Hepatocyte (in vitro differentiated cells): ENCODE measurements around the gene TTLL10. TPM values are rescaled to one million over a fixed set of nuclear protein-coding genes. Genes with fewer than 3 reads are reported as not detected.

ENCODE experiments used
- DNase-seq: peaks from one replicate; pipeline ENCODE4 v3.0.0-alpha.2; 2016; ENCODE audit warnings: low spot score
- H2AFZ ChIP-seq: fragments of 200-600 bp; sonication (generic); 2 replicates; pipeline ENCODE4 v1.6.0; 2016; ENCODE audit warnings: antibody characterized with exemption, mild to moderate bottlenecking
- H3K27ac ChIP-seq: fragments of 200-600 bp; sonication (generic); 2 replicates; pipeline ENCODE4 v1.5.1; 2016; ENCODE audit warnings: mild to moderate bottlenecking
- H3K27me3 ChIP-seq: fragments of 200-600 bp; sonication (generic); 2 replicates; pipeline ENCODE4 v1.6.1; 2016
- H3K36me3 ChIP-seq: fragments of 200-600 bp; sonication (generic); replicated peaks from 2 replicates; pipeline ENCODE4 v1.5.1; 2016; ENCODE audit warnings: low read depth; ENCODE audit not compliant: insufficient read depth
- H3K4me1 ChIP-seq: fragments of 200-600 bp; sonication (generic); 2 replicates; pipeline ENCODE4 v1.5.1; 2016; ENCODE audit warnings: mild to moderate bottlenecking, moderate library complexity; ENCODE audit not compliant: insufficient read depth
- H3K4me2 ChIP-seq: fragments of 200-600 bp; sonication (generic); 2 replicates; pipeline ENCODE4 v1.6.0; 2016
- H3K4me3 ChIP-seq: fragments of 200-600 bp; sonication (generic); 2 replicates; pipeline ENCODE4 v1.5.1; 2016; ENCODE audit warnings: mild to moderate bottlenecking
- H3K79me2 ChIP-seq: fragments of 200-600 bp; sonication (generic); 2 replicates; pipeline ENCODE4 v1.6.0; 2017; ENCODE audit warnings: mild to moderate bottlenecking
- H3K9me2 ChIP-seq: fragments of 200-600 bp; sonication (generic); replicated peaks from 2 replicates; pipeline ENCODE4 v1.6.0; 2017; ENCODE audit warnings: mild to moderate bottlenecking; ENCODE audit not compliant: insufficient read depth
- H3K9me3 ChIP-seq: fragments of 200-600 bp; sonication (generic); 2 replicates; pipeline ENCODE4 v1.5.1; 2016; ENCODE audit warnings: low read depth, mild to moderate bottlenecking
- H4K20me1 ChIP-seq: fragments of 200-600 bp; sonication (generic); 2 replicates; pipeline ENCODE4 v1.6.0; 2016; ENCODE audit warnings: mild to moderate bottlenecking; ENCODE audit not compliant: insufficient read depth, poor library complexity, severe bottlenecking
- EZH2 ChIP-seq: fragments of 200-600 bp; sonication (generic); IDR thresholded peaks from 2 replicates; pipeline ENCODE4 v1.6.1; 2016; ENCODE audit warnings: antibody characterized with exemption, mild to moderate bottlenecking, borderline replicate concordance
- EZH2phosphoT487 ChIP-seq: fragments of 200-600 bp; sonication (generic); IDR thresholded peaks from one replicate; pipeline ENCODE4 v1.6.1; 2018; ENCODE audit warnings: antibody characterized with exemption, mild to moderate bottlenecking, low read depth, moderate library complexity; ENCODE audit not compliant: unreplicated experiment, severe bottlenecking
- WGBS: methylation state at CpG from one replicate; pipeline ENCODE4 v1.1.6; 2016; ENCODE audit warnings: low lambda C conversion rate; ENCODE audit errors: missing lambda C conversion rate; 5-methylcytosine and 5-hydroxymethylcytosine counted together
- polyA plus RNA-seq: library from polyadenylated mRNA; unstranded; fragments of >200 nt; fragmentation: Nextera tagmentation; extraction: Ambion mirVana; gene quantifications from 2 replicates; pipeline ENCODE4 v1.2.1, GENCODE V29; 2016
- total RNA-seq: library from RNA; depleted of rRNA; stranded (reverse); fragments of >200 nt; gene quantifications from 2 replicates; pipeline ENCODE4 v1.2.3, GENCODE V29; 2014
- TF ChIP-seq, protein P1 (sequence below): fragments of 200-600 bp; sonication (generic); IDR thresholded peaks from 2 replicates; pipeline ENCODE4 v1.5.1; 2016; ENCODE audit warnings: antibody characterized with exemption, mild to moderate bottlenecking; ENCODE audit not compliant: poor library complexity

TTLL10 gene
- total and polyA plus RNA-seq, 2 experiments from 2014 or later, result 0.69 TPM; not detected in 1

DNA sequence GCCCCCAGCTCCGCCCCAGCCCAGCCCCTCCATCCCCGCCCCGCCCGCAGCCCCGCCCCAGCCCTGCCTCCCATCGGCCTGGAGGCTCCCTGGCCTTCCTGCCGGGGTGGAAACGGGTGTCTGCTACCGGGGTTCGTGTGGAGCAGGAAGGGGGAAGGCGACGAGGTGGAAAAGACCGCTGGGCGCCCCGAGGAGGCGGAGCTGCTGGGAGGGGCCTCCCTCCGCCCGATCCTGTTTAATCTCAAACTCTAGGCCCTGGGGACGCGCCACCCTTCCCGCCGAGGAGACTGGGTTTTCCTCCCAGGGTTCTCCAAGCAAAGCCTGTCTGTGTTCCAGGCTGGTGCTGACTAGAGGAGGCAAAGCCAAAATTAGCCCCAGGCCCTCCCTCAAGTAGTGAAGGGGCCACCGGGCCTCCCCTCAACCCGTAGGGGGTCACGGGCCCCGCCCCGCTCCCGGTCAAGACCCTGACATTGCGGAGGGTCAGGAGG is 16.2 kb upstream of the TTLL10 start:
- no peak for TF ChIP-seq EZH2
- TF ChIP-seq, protein P1, sequence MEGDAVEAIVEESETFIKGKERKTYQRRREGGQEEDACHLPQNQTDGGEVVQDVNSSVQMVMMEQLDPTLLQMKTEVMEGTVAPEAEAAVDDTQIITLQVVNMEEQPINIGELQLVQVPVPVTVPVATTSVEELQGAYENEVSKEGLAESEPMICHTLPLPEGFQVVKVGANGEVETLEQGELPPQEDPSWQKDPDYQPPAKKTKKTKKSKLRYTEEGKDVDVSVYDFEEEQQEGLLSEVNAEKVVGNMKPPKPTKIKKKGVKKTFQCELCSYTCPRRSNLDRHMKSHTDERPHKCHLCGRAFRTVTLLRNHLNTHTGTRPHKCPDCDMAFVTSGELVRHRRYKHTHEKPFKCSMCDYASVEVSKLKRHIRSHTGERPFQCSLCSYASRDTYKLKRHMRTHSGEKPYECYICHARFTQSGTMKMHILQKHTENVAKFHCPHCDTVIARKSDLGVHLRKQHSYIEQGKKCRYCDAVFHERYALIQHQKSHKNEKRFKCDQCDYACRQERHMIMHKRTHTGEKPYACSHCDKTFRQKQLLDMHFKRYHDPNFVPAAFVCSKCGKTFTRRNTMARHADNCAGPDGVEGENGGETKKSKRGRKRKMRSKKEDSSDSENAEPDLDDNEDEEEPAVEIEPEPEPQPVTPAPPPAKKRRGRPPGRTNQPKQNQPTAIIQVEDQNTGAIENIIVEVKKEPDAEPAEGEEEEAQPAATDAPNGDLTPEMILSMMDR, result no peak
- TF ChIP-seq EZH2phosphoT487, result no peak
- no peaks in the 10 kb centered on the region for H3K79me2 ChIP-seq
- peaks cover 13% of the 10 kb centered on the region for H3K4me1 ChIP-seq
- no peaks in the 10 kb centered on the region for H3K9me3 ChIP-seq
- peak overlapping the region; percentile 99 for H3K27ac ChIP-seq
- peak; percentile 93 for DNase-seq
- H3K4me3 ChIP-seq, result peak overlapping the region; percentile 9
- H3K27me3 ChIP-seq, result no peaks in the 10 kb centered on the region
- no peaks in the 10 kb centered on the region for H3K9me2 ChIP-seq
- peak overlapping the region; percentile 95 for H3K4me2 ChIP-seq
- 2% methylated on average over 19 of the region's 29 CpGs for WGBS
- H3K36me3 ChIP-seq, result no peaks in the 10 kb centered on the region
- H4K20me1 ChIP-seq, result no peaks in the 10 kb centered on the region
- peak overlapping the region; percentile 57 for H2AFZ ChIP-seq

DNA sequence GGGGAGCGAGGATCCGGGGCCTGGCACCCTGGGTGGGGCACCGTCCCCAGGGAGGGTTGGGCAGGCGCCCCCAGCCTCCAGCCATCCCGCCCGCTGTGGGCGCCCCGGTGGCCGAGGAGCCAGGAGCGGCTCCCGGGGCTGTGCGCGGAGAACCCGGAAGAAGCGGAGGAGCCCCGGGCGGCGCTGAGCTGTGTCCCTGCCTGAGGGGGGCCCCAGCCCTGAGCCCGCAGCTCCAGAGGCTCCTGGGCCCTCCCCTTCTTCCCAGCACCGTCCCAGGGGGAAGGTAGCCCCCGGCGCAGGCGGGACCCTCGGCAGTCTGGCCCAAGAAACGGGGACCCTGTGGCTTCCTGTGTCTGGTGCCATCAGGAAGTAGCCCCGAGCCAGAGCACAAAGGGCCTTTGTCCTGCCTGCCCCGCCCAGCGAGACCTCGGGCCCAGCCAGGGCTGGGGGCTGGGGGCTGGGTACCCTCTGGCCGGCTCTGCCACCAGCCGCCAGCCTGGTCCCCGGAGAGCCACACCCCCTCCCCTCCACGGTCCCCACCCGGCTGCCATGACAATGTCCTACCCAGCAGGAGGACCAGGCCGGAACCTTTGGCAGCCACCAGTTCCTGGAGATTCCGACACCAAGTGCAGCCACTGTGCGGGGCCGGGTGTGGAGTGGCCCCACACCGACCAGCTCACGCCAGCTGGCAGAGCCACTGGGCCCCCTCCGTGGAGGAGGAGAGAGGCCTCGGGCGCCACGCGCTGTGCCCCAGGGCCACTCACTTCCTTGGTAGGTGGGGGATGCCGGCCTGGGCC is 15.6 kb upstream of the TTLL10 start:
- peak overlapping the region; percentile 95 for H3K4me2 ChIP-seq
- WGBS, result 32% methylated on average over 26 of the region's 46 CpGs
- H3K9me2 ChIP-seq, result no peaks in the 10 kb centered on the region
- no peaks in the 10 kb centered on the region for H4K20me1 ChIP-seq
- H3K36me3 ChIP-seq, result no peaks in the 10 kb centered on the region
- peaks cover 2% of the 10 kb centered on the region for H3K79me2 ChIP-seq
- H3K27ac ChIP-seq, result peak overlapping the region; percentile 99
- peak overlapping the region; percentile 9 for H3K4me3 ChIP-seq
- H3K4me1 ChIP-seq, result peaks cover 13% of the 10 kb centered on the region
- no peaks in the 10 kb centered on the region for H3K27me3 ChIP-seq
- H2AFZ ChIP-seq, result peak overlapping the region; percentile 57
- TF ChIP-seq EZH2phosphoT487, result no peak
- peak; percentile 73 for DNase-seq
- H3K9me3 ChIP-seq, result no peaks in the 10 kb centered on the region

DNA sequence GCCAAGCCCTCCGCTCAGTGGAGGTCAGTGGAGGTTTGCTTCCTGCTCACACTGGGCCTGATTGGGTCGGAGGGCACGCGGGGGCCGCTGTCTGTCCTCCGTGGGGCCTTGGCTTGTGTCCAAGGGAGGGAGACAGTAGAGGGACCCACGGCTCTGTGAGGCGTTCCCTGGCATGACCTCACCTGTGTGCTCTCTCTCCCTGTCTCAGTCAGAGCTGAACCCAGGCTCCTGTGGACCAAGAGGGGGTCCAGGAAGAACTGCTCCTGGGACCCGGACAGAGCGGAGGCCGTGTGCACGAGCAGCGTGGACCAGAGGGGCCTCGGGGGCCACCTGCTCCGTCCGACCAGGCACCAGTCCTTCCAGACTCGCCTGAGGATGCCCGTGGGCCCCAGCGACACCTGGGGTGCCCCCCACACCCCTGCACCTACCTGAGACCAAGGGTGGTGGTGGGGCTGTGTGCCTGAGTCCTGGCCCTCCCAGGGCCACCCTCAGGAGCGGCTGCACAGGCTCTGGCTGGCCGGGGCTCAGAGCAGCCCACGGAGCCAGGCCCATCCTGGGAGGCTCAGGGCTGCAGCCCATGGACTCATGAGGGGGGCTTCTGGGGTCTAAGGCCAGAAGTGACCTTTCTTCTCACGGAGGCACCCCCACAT is 13.3 kb upstream of the TTLL10 start:
- Histone ChIP-seq H3K9me3 (no peaks in the 10 kb centered on the region), H3K4me1 (peaks cover 13% of the 10 kb centered on the region), H3K27ac (no peak overlapping the region), H3K36me3 (no peaks in the 10 kb centered on the region), H2AFZ (no peak overlapping the region), H3K9me2 (no peaks in the 10 kb centered on the region), H4K20me1 (peaks cover 5% of the 10 kb centered on the region), H3K27me3 (no peaks in the 10 kb centered on the region), H3K79me2 (peaks cover 23% of the 10 kb centered on the region), H3K4me3 (no peak overlapping the region), H3K4me2 (no peak overlapping the region)
- TF ChIP-seq EZH2 (no peak), EZH2phosphoT487 (no peak)
- TF ChIP-seq, protein P1, result no peak
- no peak for DNase-seq
- whole genome bisulfite sequencing, result 91% methylated on average over 18 of the region's 23 CpGs

DNA sequence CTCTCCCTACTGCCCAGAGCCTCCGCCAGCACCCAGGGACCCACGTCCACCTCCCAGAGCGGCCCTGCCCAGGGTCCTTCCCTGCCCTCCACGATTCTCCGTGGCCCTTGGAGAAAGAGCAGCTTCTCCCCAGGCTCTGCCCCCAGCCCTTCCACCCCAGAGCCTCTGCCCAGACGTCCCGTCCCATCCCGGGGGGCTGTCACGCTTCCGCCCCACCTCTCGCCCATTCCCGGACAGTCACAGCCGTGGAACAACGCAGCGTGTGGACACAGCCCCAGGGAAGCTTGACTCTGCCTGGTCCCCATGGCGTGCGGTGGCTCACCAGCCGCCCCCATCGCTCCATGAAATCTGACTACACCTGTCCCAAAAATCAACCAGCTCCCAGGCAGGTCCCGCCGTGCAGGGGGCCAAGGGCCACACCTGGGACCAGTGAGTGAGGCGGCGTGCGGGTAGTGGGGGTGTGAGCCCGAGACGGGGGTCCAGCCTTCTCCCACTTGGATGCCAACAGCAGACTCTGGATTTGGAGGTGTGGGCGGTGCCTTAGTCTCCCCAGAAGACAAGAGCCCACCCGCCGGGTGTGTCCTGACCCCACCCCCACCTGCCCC is 12.5 kb upstream of the TTLL10 start:
- no peak for DNase-seq
- no peak overlapping the region for H3K4me2 ChIP-seq
- H4K20me1 ChIP-seq, result peaks cover 13% of the 10 kb centered on the region
- no peaks in the 10 kb centered on the region for H3K9me2 ChIP-seq
- H3K27ac ChIP-seq, result no peak overlapping the region
- no peak overlapping the region for H2AFZ ChIP-seq
- H3K79me2 ChIP-seq, result peaks cover 31% of the 10 kb centered on the region
- H3K4me3 ChIP-seq, result no peak overlapping the region
- H3K9me3 ChIP-seq, result no peaks in the 10 kb centered on the region
- H3K36me3 ChIP-seq, result no peaks in the 10 kb centered on the region
- TF ChIP-seq, protein P1, result no peak
- TF ChIP-seq EZH2 (no peak), EZH2phosphoT487 (no peak)
- no peaks in the 10 kb centered on the region for H3K27me3 ChIP-seq
- peaks cover 17% of the 10 kb centered on the region for H3K4me1 ChIP-seq
- 97% methylated on average over 25 of the region's 29 CpGs for WGBS
